Neural cell (in vitro differentiated cells): ENCODE results near the gene TRPC4AP.

ENCODE experiments used
- EZH2 ChIP-seq: fragments of 200-600, 300-800 bp; shearing (Covaris generic), sonication (generic); IDR thresholded peaks from 2 replicates; pipeline ENCODE4 v1.6.1; 2014; ENCODE audit warnings: antibody characterized with exemption, low read length, borderline replicate concordance, mild to moderate bottlenecking; ENCODE audit not compliant: insufficient read depth, poor library complexity, severe bottlenecking
- MXI1 ChIP-seq: fragments of 450-650 bp; conservative IDR thresholded peaks from 2 replicates; pipeline ENCODE4 v1.6.1; 2014; ENCODE audit warnings: antibody characterized with exemption, mild to moderate bottlenecking; ENCODE audit not compliant: poor library complexity, severe bottlenecking
- TF ChIP-seq, protein P1 (sequence below): fragments of 450-650 bp; IDR thresholded peaks from 2 replicates; pipeline ENCODE4 v1.5.1; 2014; ENCODE audit warnings: antibody characterized with exemption, mild to moderate bottlenecking, moderate library complexity; ENCODE audit not compliant: poor library complexity, severe bottlenecking
- TF ChIP-seq, protein P2 (sequence below): IDR thresholded peaks from 2 replicates; pipeline ENCODE4 v1.6.1; 2012; ENCODE audit warnings: borderline replicate concordance

DNA sequence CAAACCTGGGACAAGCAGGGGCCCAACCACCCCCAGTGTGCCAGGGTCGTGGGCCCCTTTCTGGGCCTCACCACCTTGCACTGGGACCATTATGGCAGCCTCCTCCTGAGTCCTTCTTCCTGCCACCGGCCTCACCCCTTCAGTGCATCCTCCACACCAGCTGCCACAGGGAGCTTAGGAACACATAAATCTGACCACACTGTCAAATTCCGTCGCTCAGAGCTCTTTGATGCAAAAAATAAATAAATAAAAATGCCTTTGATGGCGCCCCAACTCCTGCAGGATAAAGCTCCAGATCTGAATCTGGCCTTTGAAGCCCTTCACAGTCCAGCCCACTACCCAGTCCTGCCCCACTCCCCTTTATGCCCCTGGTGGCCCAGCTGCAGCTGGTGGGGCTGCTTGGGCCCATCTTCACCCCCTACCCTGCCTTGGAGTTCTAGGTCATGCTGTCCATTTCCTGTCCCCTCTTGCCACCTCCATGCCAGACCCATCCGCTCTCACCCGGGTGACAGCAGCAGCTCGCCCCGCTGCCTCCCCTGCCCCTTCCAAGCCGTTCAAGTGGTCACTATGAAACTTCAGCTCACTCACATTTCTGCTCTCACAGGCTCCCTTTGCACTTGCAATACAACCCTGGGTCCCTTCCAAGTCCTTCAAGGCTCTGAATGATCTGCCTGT, 120.9 kb downstream of the TRPC4AP start:
- TF ChIP-seq, protein P1, sequence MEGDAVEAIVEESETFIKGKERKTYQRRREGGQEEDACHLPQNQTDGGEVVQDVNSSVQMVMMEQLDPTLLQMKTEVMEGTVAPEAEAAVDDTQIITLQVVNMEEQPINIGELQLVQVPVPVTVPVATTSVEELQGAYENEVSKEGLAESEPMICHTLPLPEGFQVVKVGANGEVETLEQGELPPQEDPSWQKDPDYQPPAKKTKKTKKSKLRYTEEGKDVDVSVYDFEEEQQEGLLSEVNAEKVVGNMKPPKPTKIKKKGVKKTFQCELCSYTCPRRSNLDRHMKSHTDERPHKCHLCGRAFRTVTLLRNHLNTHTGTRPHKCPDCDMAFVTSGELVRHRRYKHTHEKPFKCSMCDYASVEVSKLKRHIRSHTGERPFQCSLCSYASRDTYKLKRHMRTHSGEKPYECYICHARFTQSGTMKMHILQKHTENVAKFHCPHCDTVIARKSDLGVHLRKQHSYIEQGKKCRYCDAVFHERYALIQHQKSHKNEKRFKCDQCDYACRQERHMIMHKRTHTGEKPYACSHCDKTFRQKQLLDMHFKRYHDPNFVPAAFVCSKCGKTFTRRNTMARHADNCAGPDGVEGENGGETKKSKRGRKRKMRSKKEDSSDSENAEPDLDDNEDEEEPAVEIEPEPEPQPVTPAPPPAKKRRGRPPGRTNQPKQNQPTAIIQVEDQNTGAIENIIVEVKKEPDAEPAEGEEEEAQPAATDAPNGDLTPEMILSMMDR: no peak
- no peak for TF ChIP-seq EZH2
- TF ChIP-seq, protein P2, sequence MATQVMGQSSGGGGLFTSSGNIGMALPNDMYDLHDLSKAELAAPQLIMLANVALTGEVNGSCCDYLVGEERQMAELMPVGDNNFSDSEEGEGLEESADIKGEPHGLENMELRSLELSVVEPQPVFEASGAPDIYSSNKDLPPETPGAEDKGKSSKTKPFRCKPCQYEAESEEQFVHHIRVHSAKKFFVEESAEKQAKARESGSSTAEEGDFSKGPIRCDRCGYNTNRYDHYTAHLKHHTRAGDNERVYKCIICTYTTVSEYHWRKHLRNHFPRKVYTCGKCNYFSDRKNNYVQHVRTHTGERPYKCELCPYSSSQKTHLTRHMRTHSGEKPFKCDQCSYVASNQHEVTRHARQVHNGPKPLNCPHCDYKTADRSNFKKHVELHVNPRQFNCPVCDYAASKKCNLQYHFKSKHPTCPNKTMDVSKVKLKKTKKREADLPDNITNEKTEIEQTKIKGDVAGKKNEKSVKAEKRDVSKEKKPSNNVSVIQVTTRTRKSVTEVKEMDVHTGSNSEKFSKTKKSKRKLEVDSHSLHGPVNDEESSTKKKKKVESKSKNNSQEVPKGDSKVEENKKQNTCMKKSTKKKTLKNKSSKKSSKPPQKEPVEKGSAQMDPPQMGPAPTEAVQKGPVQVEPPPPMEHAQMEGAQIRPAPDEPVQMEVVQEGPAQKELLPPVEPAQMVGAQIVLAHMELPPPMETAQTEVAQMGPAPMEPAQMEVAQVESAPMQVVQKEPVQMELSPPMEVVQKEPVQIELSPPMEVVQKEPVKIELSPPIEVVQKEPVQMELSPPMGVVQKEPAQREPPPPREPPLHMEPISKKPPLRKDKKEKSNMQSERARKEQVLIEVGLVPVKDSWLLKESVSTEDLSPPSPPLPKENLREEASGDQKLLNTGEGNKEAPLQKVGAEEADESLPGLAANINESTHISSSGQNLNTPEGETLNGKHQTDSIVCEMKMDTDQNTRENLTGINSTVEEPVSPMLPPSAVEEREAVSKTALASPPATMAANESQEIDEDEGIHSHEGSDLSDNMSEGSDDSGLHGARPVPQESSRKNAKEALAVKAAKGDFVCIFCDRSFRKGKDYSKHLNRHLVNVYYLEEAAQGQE: no peak
- TF ChIP-seq MXI1: no peak
